Middle frontal gyrus (tissue), 1 donor: ENCODE data around the gene C17orf113.
A peak's percentile ranks its signal among the peaks of the same experiment; 100 is the strongest.
"Not testable (repeated sequence)": the region's sequence is repeated elsewhere in the genome, so short reads cannot be mapped to it uniquely, and the experiment has no call there.

Experiments used
- DNase-seq: peaks from one replicate; pipeline ENCODE4 v3.0.0-alpha.2; 2015; ENCODE audit warnings: low spot score; ENCODE audit errors: extremely low spot score

The C17orf113 gene

GRCh38 chr17:42042598-42043319 lies 7.6 kb downstream of the C17orf113 start:
- no peak for DNase-seq

DNA sequence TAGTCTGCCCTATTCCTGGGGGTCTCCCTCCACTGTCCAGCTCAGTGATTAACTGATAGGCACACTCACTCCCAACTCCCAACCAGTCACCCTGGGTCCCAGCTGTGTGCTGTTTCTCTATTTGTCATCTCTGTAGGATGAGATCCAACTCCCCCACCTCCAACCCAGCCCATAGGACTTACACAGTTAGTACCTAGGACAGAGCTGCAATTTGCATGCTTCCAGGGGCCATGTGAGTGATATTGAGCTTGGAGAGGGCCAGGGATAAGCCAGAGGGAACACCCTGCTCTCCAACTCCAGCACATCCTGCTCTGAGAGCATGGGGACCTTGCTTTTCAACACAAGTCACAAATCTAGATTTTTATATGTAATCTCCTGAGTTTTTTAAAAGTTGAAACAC lies 8.8 kb downstream of the C17orf113 start:
- DNase-seq: no peak

- no peak for DNase-seq
These were observed 9.6 kb downstream of the C17orf113 start for GRCh38 chr17:42040818-42041217.

DNA sequence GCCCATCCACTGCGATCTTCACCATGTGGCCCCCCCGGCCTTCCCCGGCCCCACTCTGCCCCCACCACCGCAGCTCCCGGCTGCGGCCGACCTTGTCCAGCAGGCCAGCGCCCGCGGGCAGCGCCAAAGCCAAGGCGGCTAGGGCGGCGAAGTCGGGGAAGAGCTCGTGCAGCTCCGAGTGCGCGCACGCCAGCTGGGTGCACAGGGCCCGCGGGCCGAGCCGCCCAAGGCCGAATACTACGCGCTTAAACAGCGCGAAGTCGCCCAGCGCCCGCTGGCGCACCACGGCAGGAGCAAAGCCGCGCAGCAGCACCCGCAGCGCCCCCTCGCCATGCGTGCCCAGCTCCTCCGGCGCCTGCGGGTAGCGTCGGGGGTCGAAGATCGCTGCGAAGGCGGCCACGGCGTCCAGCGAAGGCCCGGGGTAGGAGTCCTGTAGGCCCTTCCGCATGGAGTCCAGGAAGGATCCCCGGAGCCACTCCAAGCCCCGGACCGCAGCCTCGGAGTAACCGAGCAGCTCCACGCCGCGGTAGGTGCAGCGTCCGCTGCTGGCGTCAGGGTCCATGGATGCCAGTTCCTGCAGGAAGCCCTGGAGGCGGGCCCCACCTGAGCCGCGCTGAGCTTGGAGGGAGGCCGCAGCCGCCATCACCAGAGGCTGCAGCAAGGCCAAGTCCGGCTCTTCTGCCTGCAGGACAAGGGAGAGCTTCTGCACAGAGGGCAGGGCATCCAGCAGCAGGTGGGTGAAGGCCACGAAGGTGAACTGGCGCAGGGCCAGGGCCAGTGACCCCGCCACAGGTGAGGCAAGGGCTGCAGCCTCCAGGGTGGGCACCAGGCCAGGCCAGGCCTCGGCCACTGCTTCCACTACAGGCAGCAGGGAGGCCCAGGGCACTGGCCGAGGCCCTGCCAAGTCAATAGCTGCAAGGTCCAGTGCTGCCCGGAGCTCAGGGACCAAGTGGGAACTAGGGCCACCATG lies 10.3 kb downstream of the C17orf113 start:
- no peak for DNase-seq

DNA sequence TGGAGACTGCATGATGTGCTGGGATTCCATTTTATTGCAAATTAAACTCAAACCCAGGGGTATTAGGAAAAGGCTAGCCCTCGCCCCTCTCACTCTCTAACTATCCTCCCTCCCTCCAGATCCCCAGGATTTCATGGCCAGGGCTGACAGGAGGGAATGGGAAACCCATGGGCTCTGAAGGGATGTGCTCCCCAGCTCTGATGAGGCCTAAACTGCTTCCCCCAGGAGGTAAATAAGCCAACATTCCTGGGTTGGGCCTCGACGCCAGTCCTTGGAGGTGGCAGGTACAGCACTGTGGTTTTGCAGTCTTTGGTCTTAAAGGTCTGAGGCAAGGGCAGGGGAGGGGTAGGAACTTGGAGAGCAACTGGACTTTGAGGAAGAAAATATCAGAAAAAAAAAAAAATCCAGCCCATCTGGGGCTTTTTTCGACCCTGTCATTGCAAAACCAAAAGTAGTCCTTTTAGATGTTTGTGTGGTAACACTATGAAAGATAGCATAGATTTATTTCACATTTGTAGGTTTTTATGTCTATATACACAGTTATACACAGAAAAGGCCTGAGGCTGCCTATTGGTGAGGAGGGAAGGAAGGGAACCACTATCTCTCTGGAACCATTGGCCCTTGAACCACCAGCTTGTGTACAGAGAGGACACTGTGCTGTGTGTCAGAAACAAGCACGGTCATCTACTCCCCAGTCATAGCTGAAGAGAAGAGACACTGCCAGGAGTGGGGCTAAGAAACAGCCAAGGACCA lies 12.0 kb downstream of the C17orf113 start:
- DNase-seq: no peak

- DNase-seq: no peak
These were observed 16.3 kb downstream of the C17orf113 start for GRCh38 chr17:42034059-42034458.

GRCh38 chr17:42031584-42031983 lies 18.8 kb downstream of the C17orf113 start:
- no peak for DNase-seq

DNA sequence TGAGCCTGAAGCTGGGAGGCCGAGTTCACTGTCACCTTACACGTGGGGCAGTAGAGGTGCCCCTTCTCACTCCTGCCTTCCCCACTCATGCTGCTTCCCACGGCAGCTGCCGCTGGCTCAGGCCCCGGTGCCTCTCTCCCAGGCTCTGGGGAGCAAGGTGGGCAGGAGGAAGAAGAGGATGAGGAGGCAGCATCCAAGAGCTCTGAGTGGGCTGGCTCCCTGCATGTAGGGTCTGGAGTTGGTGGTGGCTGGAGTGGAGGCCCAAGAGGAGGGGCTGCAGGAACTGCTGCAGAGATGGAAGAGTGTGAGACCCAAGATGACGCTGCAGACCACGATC lies 21.6 kb downstream of the C17orf113 start:
- no peak for DNase-seq

- DNase-seq: no peak
These were observed 22.2 kb downstream of the C17orf113 start for GRCh38 chr17:42027961-42028790.

DNA sequence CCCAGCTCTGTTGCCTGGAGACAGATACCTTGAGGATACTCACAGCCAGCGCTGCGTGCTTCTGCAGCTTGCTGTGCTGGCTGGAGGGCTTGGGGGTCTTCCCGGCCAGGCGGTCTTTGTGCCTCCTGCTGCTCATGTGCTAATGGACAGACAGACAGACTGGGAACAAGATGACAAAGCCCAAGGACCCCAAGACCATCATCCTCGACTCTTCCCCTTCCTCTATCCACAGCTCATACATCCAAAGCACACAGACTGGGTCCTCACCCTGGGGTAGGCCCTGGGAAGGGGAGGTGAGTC lies 22.9 kb downstream of the C17orf113 start:
- no peak for DNase-seq

DNA sequence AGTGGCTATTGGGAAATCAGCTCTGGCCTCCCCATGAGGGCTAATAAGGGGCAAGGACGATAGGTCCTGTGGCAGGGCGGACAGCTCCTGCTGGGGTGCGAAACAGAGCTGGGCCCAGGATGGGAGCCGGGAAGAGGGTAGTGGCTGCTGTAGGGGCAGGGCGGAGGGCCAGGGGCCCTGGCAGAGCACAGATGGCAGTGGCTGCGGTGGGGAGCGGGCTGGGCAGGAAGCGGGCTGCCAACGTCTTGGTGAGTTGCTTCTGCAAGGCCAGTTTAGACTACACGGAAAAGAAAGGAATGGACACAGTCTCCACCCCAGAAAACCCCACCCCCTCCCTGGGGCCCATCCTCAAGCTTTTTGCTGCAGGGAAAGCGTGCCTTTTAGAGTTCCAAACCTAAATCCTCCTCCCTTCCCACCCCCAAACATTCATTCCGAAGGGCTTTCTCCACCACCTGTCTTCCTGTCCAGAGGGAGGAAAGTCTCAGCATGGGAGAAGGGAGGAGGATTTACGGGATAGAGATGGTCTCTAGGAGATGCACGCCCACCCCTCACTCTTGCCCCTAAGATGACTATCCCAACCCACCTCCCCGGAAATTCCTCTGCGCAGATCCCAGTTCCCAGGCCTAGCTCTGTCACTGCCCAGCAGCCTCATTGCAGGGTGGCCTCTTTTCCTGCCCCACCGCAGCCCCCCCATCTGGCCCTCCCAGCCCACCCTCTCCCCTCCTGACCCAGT lies 23.4 kb downstream of the C17orf113 start:
- DNase-seq: no peak

DNA sequence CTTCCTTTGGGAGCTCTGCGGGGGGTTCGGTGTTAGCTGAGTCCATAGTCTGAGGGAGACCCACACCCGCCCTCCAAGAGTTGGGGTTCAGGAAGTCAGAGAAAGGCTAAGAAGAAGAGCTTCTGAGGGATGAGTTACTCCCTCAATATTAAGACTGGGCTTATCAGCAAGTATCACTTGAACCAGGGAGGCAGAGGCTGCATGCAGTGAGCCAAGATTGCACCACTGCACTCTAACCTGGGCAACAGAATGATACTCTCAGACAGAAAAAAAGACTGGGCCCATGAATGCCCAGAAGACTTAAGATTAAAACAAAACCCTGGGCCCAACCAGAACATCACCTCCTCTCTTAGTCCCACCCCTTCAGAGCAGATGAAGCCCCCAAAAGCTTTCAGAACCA lies 24.5 kb downstream of the C17orf113 start:
- no peak for DNase-seq

GRCh38 chr17:42025191-42025579 lies 25.2 kb downstream of the C17orf113 start:
- no peak for DNase-seq

DNA sequence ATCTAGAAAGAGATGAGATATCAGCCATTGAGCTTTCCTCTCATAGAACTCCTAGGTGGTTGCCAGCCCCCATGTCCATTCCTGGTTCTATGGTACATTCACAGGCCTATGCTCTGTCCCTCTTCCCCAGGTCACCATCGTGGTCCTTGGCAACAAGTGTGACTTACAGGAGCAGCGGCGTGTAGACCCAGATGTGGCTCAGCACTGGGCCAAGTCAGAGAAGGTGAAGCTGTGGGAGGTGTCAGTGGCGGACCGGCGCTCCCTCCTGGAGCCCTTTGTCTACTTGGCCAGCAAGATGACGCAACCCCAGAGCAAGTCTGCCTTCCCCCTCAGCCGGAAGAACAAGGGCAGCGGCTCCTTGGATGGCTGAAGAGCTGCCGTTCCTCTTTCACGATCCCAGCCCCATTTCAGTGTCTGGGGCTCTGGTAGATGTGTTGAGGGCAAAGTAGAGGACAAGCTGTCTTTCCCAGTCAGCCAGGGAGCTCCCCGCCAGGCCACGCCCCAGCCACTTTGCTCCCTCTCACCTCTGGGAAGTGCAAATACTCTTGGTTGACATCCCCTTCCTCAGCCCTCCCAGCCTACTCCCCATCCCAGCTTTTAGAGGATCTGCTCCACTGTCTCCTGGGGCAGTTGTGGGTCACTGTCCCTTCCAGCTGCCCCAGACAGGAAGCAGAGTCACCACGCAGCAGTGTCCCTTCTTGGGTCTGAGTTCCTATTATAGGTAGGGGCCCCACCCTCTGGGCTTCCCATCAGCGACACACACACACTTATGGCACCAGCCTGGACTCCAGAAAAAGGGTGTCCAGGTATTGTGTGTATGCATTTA lies 26.7 kb downstream of the C17orf113 start:
- DNase-seq: no peak

DNA sequence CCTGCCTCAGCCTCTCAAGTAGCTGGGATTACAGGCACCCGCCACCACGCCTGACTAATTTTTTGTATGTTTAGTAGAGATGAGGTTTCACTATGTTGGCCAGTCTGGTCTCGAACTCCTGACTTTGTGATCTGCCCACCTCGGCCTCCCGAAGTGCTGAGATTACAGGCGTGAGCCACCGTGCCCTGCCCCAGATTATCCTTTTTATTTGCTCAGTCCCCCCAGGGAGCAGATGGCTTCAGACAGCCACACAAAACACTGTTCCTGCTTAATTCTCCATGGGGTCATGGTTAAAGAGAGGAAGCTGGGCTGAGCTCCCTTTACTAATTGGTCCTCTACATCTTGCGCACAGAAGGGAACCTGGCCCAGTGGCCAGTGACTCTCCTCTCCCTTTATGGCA lies 29.6 kb downstream of the C17orf113 start:
- DNase-seq: not testable (repeated sequence)

DNA sequence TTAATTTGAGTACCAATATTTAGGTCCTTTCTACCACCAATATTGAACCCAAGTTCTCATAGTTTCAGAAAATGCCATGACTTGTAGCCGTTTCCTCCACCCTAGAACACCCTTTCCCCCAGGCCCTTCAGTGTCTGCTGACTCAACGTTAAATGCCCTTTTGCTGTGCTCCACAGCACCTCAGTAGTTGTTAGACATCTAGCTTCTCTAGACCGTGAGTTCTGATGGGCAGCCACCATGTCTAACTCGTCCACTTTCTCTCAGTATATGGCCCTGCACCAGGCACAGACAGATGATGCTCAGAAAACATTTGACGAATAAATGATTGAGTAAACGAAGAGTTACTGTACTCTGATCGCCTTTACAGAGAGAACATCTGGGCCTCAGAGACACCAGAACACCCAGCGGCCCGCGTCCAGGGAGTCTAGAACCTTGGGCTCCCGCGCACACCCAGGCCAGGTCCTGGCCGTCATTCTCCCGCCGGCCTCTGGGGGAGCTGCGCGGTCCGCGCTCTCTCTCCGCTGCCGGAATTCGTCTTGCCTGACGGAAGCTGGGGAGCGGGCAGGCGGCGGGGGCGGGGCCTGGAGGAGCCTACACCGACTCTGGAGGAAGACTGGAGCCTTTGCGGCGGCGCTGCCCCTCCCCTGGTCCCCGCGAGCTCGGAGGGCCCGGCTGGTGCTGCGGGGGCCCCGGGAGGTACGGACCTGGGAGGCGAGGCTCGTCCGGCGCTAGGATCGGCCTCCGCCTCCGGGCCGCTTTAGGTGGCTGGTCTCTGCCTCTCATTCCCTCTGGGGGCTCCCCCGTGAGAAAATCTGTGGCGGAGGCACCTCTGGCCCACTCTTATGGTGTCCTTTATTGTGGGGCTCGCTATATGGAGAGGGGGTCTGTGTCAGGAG lies 30.6 kb downstream of the C17orf113 start, which contains the start of gene NKIRAS2:
NKIRAS2 (plus strand) TSS at position 582 of the 896 bp plus-strand sequence. CDS start 1,488 bp downstream, outside the sequence.
- DNase-seq: peak; percentile 80

- no peak for DNase-seq
These were observed 31.4 kb downstream of the C17orf113 start for GRCh38 chr17:42018988-42019387.

DNA sequence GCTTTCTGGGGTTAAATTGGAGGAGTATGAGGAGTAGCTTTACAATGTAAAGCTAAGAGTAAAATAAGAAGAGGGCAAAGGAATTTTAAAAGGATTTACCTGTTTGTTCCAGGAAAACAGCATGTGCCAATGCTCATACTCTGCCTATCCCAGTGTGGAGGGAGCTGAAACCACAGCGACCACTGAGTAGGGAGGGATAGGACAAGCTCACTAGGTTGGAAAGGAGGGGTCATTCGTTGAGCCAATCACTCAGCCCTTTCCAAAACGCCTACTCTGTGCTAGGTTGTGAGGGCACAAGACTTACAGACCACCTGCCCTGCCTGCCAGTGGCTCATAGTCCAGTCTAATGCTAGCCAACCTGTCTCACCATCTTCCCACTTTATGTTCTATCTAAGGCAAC lies 32.1 kb downstream of the C17orf113 start:
- no peak for DNase-seq

GRCh38 chr17:42017866-42018200 lies 32.6 kb downstream of the C17orf113 start:
- no peak for DNase-seq
